GM23338 (cell line): ENCODE results near the gene TLCD4. TPM values are rescaled to one million over a fixed set of nuclear protein-coding genes. Genes with fewer than 3 reads are reported as not detected.
A peak's percentile ranks its signal among the peaks of the same experiment; 100 is the strongest.

Source experiments
- ATAC-seq: fragments of 200-7000 bp; cut with Tn5 transposase; 3 replicates; pipeline ENCODE4 v1.9.1; 2020
- DNase-seq: peaks from one replicate; pipeline ENCODE4 v3.0.0-alpha.2; 2015; ENCODE audit warnings: low spot score
- H2AFZ ChIP-seq: fragments of 200-600 bp; sonication (generic); 2 replicates; pipeline ENCODE4 v1.8.0; 2016; ENCODE audit warnings: antibody characterized with exemption, mild to moderate bottlenecking, moderate library complexity
- H3F3A ChIP-seq: fragments of 200-600 bp; sonication (generic); replicated peaks from 2 replicates; pipeline ENCODE4 v1.8.0; 2017; ENCODE audit warnings: antibody characterized with exemption, mixed run types, low read depth
- H3K27ac ChIP-seq: fragments of 200-600 bp; sonication (generic); 2 replicates; pipeline ENCODE4 v1.6.1; 2016; ENCODE audit warnings: low read depth
- H3K27me3 ChIP-seq: fragments of 200-600 bp; sonication (generic); 2 replicates; pipeline ENCODE4 v1.8.0; 2016; ENCODE audit warnings: mild to moderate bottlenecking, mixed run types, moderate library complexity; ENCODE audit not compliant: insufficient read depth
- H3K36me3 ChIP-seq: fragments of 200-600 bp; sonication (generic); 2 replicates; pipeline ENCODE4 v1.8.0; 2016; ENCODE audit warnings: mild to moderate bottlenecking; ENCODE audit not compliant: insufficient read depth
- H3K4me1 ChIP-seq: fragments of 200-600 bp; sonication (generic); 2 replicates; pipeline ENCODE4 v1.8.0; 2016; ENCODE audit warnings: mild to moderate bottlenecking, moderate library complexity; ENCODE audit not compliant: insufficient read depth
- H3K4me2 ChIP-seq: fragments of 200-600 bp; sonication (generic); 2 replicates; pipeline ENCODE4 v1.7.1; 2017; ENCODE audit warnings: mixed run types
- H3K4me3 ChIP-seq: fragments of 200-600 bp; sonication (generic); 2 replicates; pipeline ENCODE4 v1.6.1; 2016; ENCODE audit warnings: mixed run types
- H3K79me2 ChIP-seq: fragments of 200-600 bp; sonication (generic); replicated peaks from 2 replicates; pipeline ENCODE4 v1.8.0; 2017; ENCODE audit warnings: mild to moderate bottlenecking; ENCODE audit not compliant: insufficient read depth
- H3K9me2 ChIP-seq: fragments of 200-600 bp; sonication (generic); 2 replicates; pipeline ENCODE4 v1.8.0; 2017; ENCODE audit not compliant: insufficient read depth
- H4K20me1 ChIP-seq: fragments of 200-600 bp; sonication (generic); replicated peaks from 2 replicates; pipeline ENCODE4 v1.8.0; 2017; ENCODE audit warnings: mild to moderate bottlenecking; ENCODE audit not compliant: insufficient read depth
- H3K27ac Mint-ChIP-seq: 2 replicates; pipeline ENCODE4 v1.8.0; 2020; ENCODE audit warnings: inconsistent platforms, mild to moderate bottlenecking, moderate library complexity, mixed read lengths
- H3K27me3 Mint-ChIP-seq: 3 replicates; pipeline ENCODE4 v1.8.0; 2022; ENCODE audit warnings: low read depth, mild to moderate bottlenecking, moderate library complexity, mixed read lengths, inconsistent platforms; ENCODE audit not compliant: insufficient read depth, poor library complexity
- H3K36me3 Mint-ChIP-seq: 3 replicates; pipeline ENCODE4 v1.8.0; 2021; ENCODE audit warnings: low read depth, mild to moderate bottlenecking, inconsistent platforms, moderate library complexity, mixed read lengths
- H3K4me1 Mint-ChIP-seq: 3 replicates; pipeline ENCODE4 v1.8.0; 2020; ENCODE audit warnings: mild to moderate bottlenecking, inconsistent platforms, mixed read lengths
- H3K4me3 Mint-ChIP-seq: 3 replicates; pipeline ENCODE4 v1.8.0; 2021; ENCODE audit warnings: moderate library complexity, mild to moderate bottlenecking, inconsistent platforms, mixed read lengths
- H3K9me3 Mint-ChIP-seq: 3 replicates; pipeline ENCODE4 v1.8.0; 2020; ENCODE audit warnings: moderate library complexity, mild to moderate bottlenecking, inconsistent platforms, mixed read lengths
- CREB1 ChIP-seq: fragments of 250-450 bp; sonication (Bioruptor Pico); IDR thresholded peaks from 2 replicates; pipeline ENCODE4 v1.5.0; 2020; ENCODE audit warnings: low read depth, mild to moderate bottlenecking, moderate library complexity
- CTCF ChIP-seq, 2 experiments: fragments of 200-600 bp in 1 of 2; sonication (generic) in 1 of 2; conservative IDR thresholded peaks; 2 replicates each; pipeline versions ENCODE4 v1.5.1 to v1.6.1; 2016 to 2017; ENCODE audit warnings: antibody characterized with exemption in 2 of 2, low read depth in 2 of 2, mild to moderate bottlenecking in 2 of 2, moderate library complexity in 1 of 2
- ETS1 ChIP-seq: IDR thresholded peaks from 2 replicates; pipeline ENCODE4 v1.6.1; 2016; ENCODE audit warnings: antibody characterized with exemption
- JUNB ChIP-seq: IDR thresholded peaks from one replicate; pipeline ENCODE4 v1.6.1; 2016; ENCODE audit warnings: antibody characterized with exemption; ENCODE audit not compliant: unreplicated experiment
- POLR2AphosphoS5 ChIP-seq: IDR thresholded peaks from 2 replicates; pipeline ENCODE4 v1.6.1; 2016; ENCODE audit warnings: antibody characterized with exemption, low read depth
- STAT1 ChIP-seq: IDR thresholded peaks from one replicate; pipeline ENCODE4 v1.6.1; 2016; ENCODE audit warnings: antibody characterized with exemption; ENCODE audit not compliant: unreplicated experiment
- ZNF462 ChIP-seq: fragments of 250-450 bp; sonication (Bioruptor Pico); IDR thresholded peaks from 2 replicates; pipeline ENCODE4 v1.5.0; 2020; ENCODE audit warnings: mild to moderate bottlenecking, moderate library complexity
- polyA plus RNA-seq: library from polyadenylated mRNA; unstranded; fragments of >200 nt; fragmentation: Nextera tagmentation; extraction: Ambion mirVana; gene quantifications from 2 replicates; pipeline ENCODE4 v1.2.1, GENCODE V29; 2016
- total RNA-seq: library from RNA; depleted of rRNA; stranded (reverse); fragments of >200 nt; shearing (Covaris generic); gene quantifications from 2 replicates; pipeline ENCODE4 v1.2.3, GENCODE V29; 2014

TLCD4 gene
- total and polyA plus RNA-seq, 2 experiments from 2014 or later = 3.5 to 4.2 TPM

- TF ChIP-seq ZNF462 (CRISPR knock-in tag) (no peak), CREB1 (CRISPR knock-in tag) (no peak)
Measured at GRCh38 chr1:95094923-95095322, 22.2 kb upstream of the TLCD4 start (continued).

DNA sequence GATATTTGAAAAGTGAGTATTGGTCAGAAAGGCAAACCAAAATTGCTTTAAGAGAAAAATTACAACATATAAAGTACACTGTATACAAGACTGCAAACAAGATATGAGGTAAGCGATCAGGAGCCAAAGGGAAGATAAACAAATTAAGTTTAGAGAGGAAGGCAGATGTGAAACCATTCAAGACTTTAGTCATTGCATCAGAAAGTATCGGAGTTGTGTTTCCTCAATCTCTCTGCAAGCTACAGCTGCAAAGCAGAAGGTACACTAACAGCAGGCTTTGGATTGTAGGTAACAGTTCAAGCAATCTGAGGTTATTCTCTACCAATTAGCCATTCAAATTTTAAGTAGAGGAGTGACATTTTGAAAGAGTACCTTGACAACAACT is 21.3 kb upstream of the TLCD4 start:
- H3K4me3 Mint-ChIP-seq = no peak overlapping the region
- H3K36me3 Mint-ChIP-seq = no peaks in the 10 kb centered on the region
- H3K4me2 ChIP-seq = no peak overlapping the region
- H2AFZ ChIP-seq = peak overlapping the region; percentile 89
- no peak overlapping the region for H3K27ac Mint-ChIP-seq
- no peaks in the 10 kb centered on the region for H3K27me3 Mint-ChIP-seq
- H3K36me3 ChIP-seq = no peaks in the 10 kb centered on the region
- H3K27ac ChIP-seq = no peak overlapping the region
- H3K4me1 ChIP-seq = no peaks in the 10 kb centered on the region
- H3K27me3 ChIP-seq = no peaks in the 10 kb centered on the region
- ATAC-seq (no peak), DNase-seq (no peak)
- 0 out of 2 replicates have a peak, but pooled peaks cover 3% of the 10 kb centered on the region for H3K9me2 ChIP-seq
- no peaks in the 10 kb centered on the region for H3F3A ChIP-seq
- H4K20me1 ChIP-seq = no peaks in the 10 kb centered on the region
- no peaks in the 10 kb centered on the region; the same call in 2 of the 3 replicates for H3K4me1 Mint-ChIP-seq
- H3K9me3 Mint-ChIP-seq = no peaks in the 10 kb centered on the region
- H3K4me3 ChIP-seq = no peak overlapping the region
- no peaks in the 10 kb centered on the region for H3K79me2 ChIP-seq
- TF ChIP-seq CREB1 (CRISPR knock-in tag) = no peak
- no peak for TF ChIP-seq STAT1
- no peak for TF ChIP-seq ETS1
- TF ChIP-seq POLR2AphosphoS5 = no peak
- no peak for TF ChIP-seq CTCF (conservative IDR thresholded peaks at IDR 0.05; ENCODE audit: low read depth in 2 of 2)
- no peak for TF ChIP-seq ZNF462 (CRISPR knock-in tag)
- TF ChIP-seq JUNB = no peak
